Measurements from ENCODE around the gene CISD1. TPM values are rescaled to one million over a fixed set of nuclear protein-coding genes. Genes with fewer than 3 reads are reported as not detected.
A peak's percentile ranks its signal among the peaks of the same experiment; 100 is the strongest.

CISD1 gene
- total and polyA plus RNA-seq, 9 of the 15 experiments (the other 6 are each of a cell fraction or from before 2014, with no cell fraction given), result 35.8 to 342 (median 118) TPM

DNA sequence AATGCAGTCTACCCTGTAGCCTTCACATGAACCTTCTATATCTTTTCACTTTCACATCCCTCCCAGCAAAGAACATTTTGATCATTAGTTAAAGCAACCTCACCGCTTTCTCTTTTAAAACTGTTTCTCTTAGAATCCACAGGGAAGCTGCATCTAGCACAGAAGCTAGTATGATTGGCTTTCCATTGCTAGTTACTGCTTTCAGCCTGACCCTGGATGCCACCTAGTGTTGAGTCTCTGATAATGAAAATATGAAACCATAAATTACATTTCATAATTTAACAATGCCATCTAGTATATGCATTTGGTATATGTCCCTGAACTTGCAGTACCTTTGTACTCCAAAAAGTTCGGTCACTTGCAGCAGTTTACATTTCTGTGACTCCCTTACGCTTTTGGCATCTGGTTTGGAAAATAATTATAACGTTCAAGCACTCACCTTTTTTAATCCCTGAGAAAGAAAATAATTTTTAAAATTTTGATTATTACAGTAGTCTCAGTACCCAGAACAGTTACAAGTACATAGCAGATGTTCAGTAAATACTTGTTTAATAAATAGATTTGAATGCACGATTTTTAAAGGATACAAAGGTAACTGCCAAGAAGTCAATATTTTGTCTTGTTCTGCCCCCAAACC lies 22.7 kb downstream of the CISD1 start (continued):
- no peak for TF ChIP-seq CHD7 (IDR thresholded peaks at IDR 0.05; ENCODE audit: low read depth, low read length)
- no peak for TF ChIP-seq CCAR2 (IDR thresholded peaks at IDR 0.05; ENCODE audit: low read depth, low read length)
- TF ChIP-seq, protein P1, sequence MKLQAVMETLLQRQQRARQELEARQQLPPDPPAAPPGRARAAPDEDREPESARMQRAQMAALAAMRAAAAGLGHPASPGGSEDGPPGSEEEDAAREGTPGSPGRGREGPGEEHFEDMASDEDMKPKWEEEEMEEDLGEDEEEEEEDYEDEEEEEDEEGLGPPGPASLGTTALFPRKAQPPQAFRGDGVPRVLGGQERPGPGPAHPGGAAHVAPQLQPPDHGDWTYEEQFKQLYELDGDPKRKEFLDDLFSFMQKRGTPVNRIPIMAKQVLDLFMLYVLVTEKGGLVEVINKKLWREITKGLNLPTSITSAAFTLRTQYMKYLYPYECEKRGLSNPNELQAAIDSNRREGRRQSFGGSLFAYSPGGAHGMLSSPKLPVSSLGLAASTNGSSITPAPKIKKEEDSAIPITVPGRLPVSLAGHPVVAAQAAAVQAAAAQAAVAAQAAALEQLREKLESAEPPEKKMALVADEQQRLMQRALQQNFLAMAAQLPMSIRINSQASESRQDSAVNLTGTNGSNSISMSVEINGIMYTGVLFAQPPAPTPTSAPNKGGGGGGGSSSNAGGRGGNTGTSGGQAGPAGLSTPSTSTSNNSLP (IDR thresholded peaks at IDR 0.05; ENCODE audit: borderline replicate concordance, low read depth, low read length), result peak; percentile 87; the same call in 1 of the 2 replicates
- TF ChIP-seq, protein P2, sequence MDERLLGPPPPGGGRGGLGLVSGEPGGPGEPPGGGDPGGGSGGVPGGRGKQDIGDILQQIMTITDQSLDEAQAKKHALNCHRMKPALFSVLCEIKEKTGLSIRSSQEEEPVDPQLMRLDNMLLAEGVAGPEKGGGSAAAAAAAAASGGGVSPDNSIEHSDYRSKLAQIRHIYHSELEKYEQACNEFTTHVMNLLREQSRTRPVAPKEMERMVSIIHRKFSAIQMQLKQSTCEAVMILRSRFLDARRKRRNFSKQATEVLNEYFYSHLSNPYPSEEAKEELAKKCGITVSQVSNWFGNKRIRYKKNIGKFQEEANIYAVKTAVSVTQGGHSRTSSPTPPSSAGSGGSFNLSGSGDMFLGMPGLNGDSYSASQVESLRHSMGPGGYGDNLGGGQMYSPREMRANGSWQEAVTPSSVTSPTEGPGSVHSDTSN (CRISPR knock-in tag; IDR thresholded peaks at IDR 0.05; ENCODE audit: low read depth), result no peak
- TF ChIP-seq, protein P2 (tag; conservative IDR thresholded peaks at IDR 0.05; ENCODE audit: low read depth), result peak; percentile 76
- TF ChIP-seq, protein P3, sequence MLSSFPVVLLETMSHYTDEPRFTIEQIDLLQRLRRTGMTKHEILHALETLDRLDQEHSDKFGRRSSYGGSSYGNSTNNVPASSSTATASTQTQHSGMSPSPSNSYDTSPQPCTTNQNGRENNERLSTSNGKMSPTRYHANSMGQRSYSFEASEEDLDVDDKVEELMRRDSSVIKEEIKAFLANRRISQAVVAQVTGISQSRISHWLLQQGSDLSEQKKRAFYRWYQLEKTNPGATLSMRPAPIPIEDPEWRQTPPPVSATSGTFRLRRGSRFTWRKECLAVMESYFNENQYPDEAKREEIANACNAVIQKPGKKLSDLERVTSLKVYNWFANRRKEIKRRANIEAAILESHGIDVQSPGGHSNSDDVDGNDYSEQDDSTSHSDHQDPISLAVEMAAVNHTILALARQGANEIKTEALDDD (IDR thresholded peaks at IDR 0.05), result peak; percentile 77; the same call in 1 of the 2 replicates
